ENCODE results near the gene ZNF503.

The ZNF503 gene

GRCh38 chr10:75441196-75441595 is 39.6 kb upstream of the ZNF503 start:
- Histone ChIP-seq H3K4me3 (no peak overlapping the region), H3K9me3 (peaks cover 0 to 34% (median 9%) of the 10 kb centered on the region in 3 donors), H3K4me1 (no peaks in the 10 kb centered on the region), H3K27ac (no peak overlapping the region), H3K27me3 (no peaks in the 10 kb centered on the region), H3K36me3 (peaks cover 0 to 7% (median 5%) of the 10 kb centered on the region in 3 donors)
- intact Hi-C loops (cut with DNase I; ENCODE audit: low total_unique reads) = no loop called here
- TF ChIP-seq, protein P1, sequence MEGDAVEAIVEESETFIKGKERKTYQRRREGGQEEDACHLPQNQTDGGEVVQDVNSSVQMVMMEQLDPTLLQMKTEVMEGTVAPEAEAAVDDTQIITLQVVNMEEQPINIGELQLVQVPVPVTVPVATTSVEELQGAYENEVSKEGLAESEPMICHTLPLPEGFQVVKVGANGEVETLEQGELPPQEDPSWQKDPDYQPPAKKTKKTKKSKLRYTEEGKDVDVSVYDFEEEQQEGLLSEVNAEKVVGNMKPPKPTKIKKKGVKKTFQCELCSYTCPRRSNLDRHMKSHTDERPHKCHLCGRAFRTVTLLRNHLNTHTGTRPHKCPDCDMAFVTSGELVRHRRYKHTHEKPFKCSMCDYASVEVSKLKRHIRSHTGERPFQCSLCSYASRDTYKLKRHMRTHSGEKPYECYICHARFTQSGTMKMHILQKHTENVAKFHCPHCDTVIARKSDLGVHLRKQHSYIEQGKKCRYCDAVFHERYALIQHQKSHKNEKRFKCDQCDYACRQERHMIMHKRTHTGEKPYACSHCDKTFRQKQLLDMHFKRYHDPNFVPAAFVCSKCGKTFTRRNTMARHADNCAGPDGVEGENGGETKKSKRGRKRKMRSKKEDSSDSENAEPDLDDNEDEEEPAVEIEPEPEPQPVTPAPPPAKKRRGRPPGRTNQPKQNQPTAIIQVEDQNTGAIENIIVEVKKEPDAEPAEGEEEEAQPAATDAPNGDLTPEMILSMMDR (IDR thresholded peaks at IDR 0.05) = no peak
- DNase-seq = no peak

GRCh38 chr10:75440271-75440793 is 38.8 kb upstream of the ZNF503 start:
- TF ChIP-seq, protein P1 (IDR thresholded peaks at IDR 0.05) = no peak
- Histone ChIP-seq H3K27ac (no peak overlapping the region), H3K36me3 (peaks cover 0 to 7% (median 5%) of the 10 kb centered on the region in 3 donors)

DNA sequence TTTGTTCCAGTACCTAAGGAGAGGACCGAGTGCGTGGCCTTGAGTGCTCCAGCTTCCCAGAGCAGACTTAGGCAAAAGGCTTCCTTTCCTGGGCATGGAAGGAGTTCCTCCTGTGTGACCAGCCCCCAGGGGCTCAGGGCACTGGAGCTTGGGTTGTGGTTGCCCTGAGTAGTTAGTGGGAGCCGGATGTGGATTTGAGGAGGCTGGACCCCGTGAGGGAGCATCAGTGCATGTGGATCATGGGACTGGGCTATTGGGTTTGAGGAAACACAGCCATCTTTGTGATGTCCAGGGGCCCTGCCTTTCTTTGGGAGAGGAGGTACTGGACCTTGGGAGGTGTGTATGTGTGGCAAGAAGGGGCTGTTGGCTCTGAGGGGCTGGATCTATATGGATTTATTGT is 38.2 kb upstream of the ZNF503 start:
- TF ChIP-seq, protein P1 (IDR thresholded peaks at IDR 0.05) = no peak
- intact Hi-C loops (cut with DNase I; ENCODE audit: low total_unique reads) = no loop called here
- no peak overlapping the region for H3K4me3 ChIP-seq
- H3K27me3 ChIP-seq = no peaks in the 10 kb centered on the region
- H3K27ac ChIP-seq = no peak overlapping the region
- peaks cover 0 to 7% (median 5%) of the 10 kb centered on the region in 3 donors for H3K36me3 ChIP-seq
- H3K9me3 ChIP-seq = peaks cover 0 to 24% (median 9%) of the 10 kb centered on the region in 3 donors
- DNase-seq = no peak
- H3K4me1 ChIP-seq = no peaks in the 10 kb centered on the region

More at GRCh38 chr10:75440271-75440793, 38.8 kb upstream of the ZNF503 start:
- H3K4me1 ChIP-seq = no peaks in the 10 kb centered on the region
- DNase-seq = no peak
- H3K4me3 ChIP-seq = no peak overlapping the region
- H3K27me3 ChIP-seq = no peaks in the 10 kb centered on the region
- peaks cover 0 to 27% (median 9%) of the 10 kb centered on the region in 3 donors for H3K9me3 ChIP-seq
- intact Hi-C loops (cut with DNase I; ENCODE audit: low total_unique reads) = no loop called here

- H3K9me3 ChIP-seq = peaks cover 0 to 9% (median 0%) of the 10 kb centered on the region in 3 donors
- TF ChIP-seq, protein P1 (IDR thresholded peaks at IDR 0.05) = no peak
- intact Hi-C loops (cut with DNase I; ENCODE audit: low total_unique reads) = no loop called here
- no peaks in the 10 kb centered on the region for H3K36me3 ChIP-seq
- no peak for DNase-seq
- H3K4me1 ChIP-seq = no peaks in the 10 kb centered on the region
- no peak overlapping the region for H3K4me3 ChIP-seq
- no peak overlapping the region for H3K27ac ChIP-seq
- H3K27me3 ChIP-seq = no peaks in the 10 kb centered on the region
Observed at GRCh38 chr10:75438275-75438674, 36.7 kb upstream of the ZNF503 start.

- Histone ChIP-seq H3K36me3 (no peaks in the 10 kb centered on the region), H3K4me1 (no peaks in the 10 kb centered on the region), H3K4me3 (no peak overlapping the region), H3K27ac (no peak overlapping the region), H3K27me3 (no peaks in the 10 kb centered on the region), H3K9me3 (peaks cover 0 to 3% (median 0%) of the 10 kb centered on the region in 3 donors)
- intact Hi-C loops (cut with DNase I; ENCODE audit: low total_unique reads) = no loop called here
- TF ChIP-seq, protein P1 (IDR thresholded peaks at IDR 0.05) = no peak
- no peak for DNase-seq
Observed at GRCh38 chr10:75437693-75438092, 36.1 kb upstream of the ZNF503 start.

GRCh38 chr10:75436896-75437295 is 35.3 kb upstream of the ZNF503 start:
- TF ChIP-seq, protein P1 (IDR thresholded peaks at IDR 0.05) = no peak
- no peak for DNase-seq
- peaks cover 0 to 7% (median 2%) of the 10 kb centered on the region in 4 donors for H3K4me1 ChIP-seq
- no peaks in the 10 kb centered on the region for H3K36me3 ChIP-seq
- H3K27ac ChIP-seq = no peak overlapping the region
- no peaks in the 10 kb centered on the region for H3K27me3 ChIP-seq
- no peaks in the 10 kb centered on the region for H3K9me3 ChIP-seq
- intact Hi-C loops (cut with DNase I; ENCODE audit: low total_unique reads) = no loop called here
- H3K4me3 ChIP-seq = no peak overlapping the region
